GM12801 (cell line): Measurements from ENCODE around the gene PTRHD1.

Experiments used
- TF ChIP-seq, protein P1 (sequence below): IDR thresholded peaks from one replicate; pipeline ENCODE4 v1.5.1; 2011; ENCODE audit warnings: control low read depth; ENCODE audit not compliant: insufficient read length; ENCODE audit errors: extremely low read depth

PTRHD1 gene

DNA sequence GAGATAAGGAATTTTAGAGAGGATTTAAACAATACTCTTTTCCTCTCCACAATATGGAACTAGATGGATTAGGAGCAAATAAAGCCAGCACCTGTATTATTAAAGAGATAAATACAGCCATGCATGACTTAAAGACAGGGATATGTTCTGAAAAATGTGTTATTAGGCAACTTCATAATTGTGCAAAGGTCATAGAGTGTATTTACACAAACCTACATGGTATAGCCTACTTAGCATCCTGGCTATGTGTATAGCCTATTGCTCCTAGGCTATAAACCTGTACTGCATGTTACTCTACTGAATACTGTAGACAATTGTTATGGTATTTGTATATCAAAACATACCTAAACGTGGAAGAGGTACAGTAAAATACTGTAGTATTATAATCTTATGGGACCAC, 53.0 kb downstream of the PTRHD1 start:
- TF ChIP-seq, protein P1, sequence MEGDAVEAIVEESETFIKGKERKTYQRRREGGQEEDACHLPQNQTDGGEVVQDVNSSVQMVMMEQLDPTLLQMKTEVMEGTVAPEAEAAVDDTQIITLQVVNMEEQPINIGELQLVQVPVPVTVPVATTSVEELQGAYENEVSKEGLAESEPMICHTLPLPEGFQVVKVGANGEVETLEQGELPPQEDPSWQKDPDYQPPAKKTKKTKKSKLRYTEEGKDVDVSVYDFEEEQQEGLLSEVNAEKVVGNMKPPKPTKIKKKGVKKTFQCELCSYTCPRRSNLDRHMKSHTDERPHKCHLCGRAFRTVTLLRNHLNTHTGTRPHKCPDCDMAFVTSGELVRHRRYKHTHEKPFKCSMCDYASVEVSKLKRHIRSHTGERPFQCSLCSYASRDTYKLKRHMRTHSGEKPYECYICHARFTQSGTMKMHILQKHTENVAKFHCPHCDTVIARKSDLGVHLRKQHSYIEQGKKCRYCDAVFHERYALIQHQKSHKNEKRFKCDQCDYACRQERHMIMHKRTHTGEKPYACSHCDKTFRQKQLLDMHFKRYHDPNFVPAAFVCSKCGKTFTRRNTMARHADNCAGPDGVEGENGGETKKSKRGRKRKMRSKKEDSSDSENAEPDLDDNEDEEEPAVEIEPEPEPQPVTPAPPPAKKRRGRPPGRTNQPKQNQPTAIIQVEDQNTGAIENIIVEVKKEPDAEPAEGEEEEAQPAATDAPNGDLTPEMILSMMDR: no peak
